Measurements from ENCODE around the gene VANGL1. TPM values are rescaled to one million over a fixed set of nuclear protein-coding genes. Genes with fewer than 3 reads are reported as not detected.

VANGL1 gene
- total and polyA plus RNA-seq, 4 donors = 2.5 to 6.8 (median 3.5) TPM

DNA sequence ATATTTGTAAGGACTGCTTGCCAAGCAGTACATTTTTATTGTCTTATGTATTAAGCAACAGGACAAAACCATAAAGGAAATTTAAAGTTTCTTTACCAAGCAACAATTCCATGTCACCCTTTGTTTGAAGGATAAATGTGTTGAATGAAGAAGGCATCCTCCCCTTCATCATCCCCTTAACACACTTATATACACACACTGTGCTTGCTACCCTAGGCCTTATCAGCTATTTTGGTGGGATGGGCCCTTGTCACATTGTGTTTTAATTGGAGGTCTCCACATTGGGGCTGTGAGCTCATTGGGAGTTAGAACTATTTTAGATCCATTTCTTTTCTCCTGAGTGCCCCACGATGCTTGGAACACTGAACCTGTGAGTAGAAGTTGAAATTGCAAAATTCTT lies 1.9 kb downstream of the VANGL1 start:
- peaks cover 0 to 25% (median 6%) of the 10 kb centered on the region in 4 donors for H3K4me1 ChIP-seq (ENCODE audit: control insufficient read depth in 4 of 4, insufficient read depth in 4 of 4, low read length in 3 of 4)

More for the DNA sequence above, 1.9 kb downstream of the VANGL1 start:
- H3K9me3 ChIP-seq (ENCODE audit: control insufficient read depth in 4 of 4, low read length in 3 of 4) = no peaks in the 10 kb centered on the region
- no peak for DNase-seq (ENCODE audit: low spot score)
- no peak for TF ChIP-seq SP1 (IDR thresholded peaks at IDR 0.05)
- no peak for TF ChIP-seq FOXA1 (IDR thresholded peaks at IDR 0.05)
- no peak for TF ChIP-seq RAD21 (IDR thresholded peaks at IDR 0.05)
- no peak for TF ChIP-seq EGR1 (IDR thresholded peaks at IDR 0.05; ENCODE audit: low read depth in 2 of 2)
- TF ChIP-seq, protein P1, sequence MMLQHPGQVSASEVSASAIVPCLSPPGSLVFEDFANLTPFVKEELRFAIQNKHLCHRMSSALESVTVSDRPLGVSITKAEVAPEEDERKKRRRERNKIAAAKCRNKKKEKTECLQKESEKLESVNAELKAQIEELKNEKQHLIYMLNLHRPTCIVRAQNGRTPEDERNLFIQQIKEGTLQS (IDR thresholded peaks at IDR 0.05) = no peak
- no peak for TF ChIP-seq HNF4G (IDR thresholded peaks at IDR 0.05)
- TF ChIP-seq, protein P2, sequence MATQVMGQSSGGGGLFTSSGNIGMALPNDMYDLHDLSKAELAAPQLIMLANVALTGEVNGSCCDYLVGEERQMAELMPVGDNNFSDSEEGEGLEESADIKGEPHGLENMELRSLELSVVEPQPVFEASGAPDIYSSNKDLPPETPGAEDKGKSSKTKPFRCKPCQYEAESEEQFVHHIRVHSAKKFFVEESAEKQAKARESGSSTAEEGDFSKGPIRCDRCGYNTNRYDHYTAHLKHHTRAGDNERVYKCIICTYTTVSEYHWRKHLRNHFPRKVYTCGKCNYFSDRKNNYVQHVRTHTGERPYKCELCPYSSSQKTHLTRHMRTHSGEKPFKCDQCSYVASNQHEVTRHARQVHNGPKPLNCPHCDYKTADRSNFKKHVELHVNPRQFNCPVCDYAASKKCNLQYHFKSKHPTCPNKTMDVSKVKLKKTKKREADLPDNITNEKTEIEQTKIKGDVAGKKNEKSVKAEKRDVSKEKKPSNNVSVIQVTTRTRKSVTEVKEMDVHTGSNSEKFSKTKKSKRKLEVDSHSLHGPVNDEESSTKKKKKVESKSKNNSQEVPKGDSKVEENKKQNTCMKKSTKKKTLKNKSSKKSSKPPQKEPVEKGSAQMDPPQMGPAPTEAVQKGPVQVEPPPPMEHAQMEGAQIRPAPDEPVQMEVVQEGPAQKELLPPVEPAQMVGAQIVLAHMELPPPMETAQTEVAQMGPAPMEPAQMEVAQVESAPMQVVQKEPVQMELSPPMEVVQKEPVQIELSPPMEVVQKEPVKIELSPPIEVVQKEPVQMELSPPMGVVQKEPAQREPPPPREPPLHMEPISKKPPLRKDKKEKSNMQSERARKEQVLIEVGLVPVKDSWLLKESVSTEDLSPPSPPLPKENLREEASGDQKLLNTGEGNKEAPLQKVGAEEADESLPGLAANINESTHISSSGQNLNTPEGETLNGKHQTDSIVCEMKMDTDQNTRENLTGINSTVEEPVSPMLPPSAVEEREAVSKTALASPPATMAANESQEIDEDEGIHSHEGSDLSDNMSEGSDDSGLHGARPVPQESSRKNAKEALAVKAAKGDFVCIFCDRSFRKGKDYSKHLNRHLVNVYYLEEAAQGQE (IDR thresholded peaks at IDR 0.05) = no peak
- no peak for TF ChIP-seq NR2F2 (IDR thresholded peaks at IDR 0.05)
- TF ChIP-seq, protein P3, sequence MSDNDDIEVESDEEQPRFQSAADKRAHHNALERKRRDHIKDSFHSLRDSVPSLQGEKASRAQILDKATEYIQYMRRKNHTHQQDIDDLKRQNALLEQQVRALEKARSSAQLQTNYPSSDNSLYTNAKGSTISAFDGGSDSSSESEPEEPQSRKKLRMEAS (IDR thresholded peaks at IDR 0.05) = no peak
- TF ChIP-seq, protein P4, sequence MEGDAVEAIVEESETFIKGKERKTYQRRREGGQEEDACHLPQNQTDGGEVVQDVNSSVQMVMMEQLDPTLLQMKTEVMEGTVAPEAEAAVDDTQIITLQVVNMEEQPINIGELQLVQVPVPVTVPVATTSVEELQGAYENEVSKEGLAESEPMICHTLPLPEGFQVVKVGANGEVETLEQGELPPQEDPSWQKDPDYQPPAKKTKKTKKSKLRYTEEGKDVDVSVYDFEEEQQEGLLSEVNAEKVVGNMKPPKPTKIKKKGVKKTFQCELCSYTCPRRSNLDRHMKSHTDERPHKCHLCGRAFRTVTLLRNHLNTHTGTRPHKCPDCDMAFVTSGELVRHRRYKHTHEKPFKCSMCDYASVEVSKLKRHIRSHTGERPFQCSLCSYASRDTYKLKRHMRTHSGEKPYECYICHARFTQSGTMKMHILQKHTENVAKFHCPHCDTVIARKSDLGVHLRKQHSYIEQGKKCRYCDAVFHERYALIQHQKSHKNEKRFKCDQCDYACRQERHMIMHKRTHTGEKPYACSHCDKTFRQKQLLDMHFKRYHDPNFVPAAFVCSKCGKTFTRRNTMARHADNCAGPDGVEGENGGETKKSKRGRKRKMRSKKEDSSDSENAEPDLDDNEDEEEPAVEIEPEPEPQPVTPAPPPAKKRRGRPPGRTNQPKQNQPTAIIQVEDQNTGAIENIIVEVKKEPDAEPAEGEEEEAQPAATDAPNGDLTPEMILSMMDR (IDR thresholded peaks at IDR 0.05; ENCODE audit: low read depth, low read length, missing input control) = no peak
- no peak for TF ChIP-seq FOXA2 (IDR thresholded peaks at IDR 0.05)
- no peak for TF ChIP-seq JUND (IDR thresholded peaks at IDR 0.05)
- TF ChIP-seq HNF4A (conservative IDR thresholded peaks at IDR 0.05) = no peak
- no peak for TF ChIP-seq RXRA (IDR thresholded peaks at IDR 0.05)
- no peak for TF ChIP-seq YY1 (IDR thresholded peaks at IDR 0.05)
- no peak for TF ChIP-seq TAF1 (conservative IDR thresholded peaks at IDR 0.05)
- TF ChIP-seq, protein P5, sequence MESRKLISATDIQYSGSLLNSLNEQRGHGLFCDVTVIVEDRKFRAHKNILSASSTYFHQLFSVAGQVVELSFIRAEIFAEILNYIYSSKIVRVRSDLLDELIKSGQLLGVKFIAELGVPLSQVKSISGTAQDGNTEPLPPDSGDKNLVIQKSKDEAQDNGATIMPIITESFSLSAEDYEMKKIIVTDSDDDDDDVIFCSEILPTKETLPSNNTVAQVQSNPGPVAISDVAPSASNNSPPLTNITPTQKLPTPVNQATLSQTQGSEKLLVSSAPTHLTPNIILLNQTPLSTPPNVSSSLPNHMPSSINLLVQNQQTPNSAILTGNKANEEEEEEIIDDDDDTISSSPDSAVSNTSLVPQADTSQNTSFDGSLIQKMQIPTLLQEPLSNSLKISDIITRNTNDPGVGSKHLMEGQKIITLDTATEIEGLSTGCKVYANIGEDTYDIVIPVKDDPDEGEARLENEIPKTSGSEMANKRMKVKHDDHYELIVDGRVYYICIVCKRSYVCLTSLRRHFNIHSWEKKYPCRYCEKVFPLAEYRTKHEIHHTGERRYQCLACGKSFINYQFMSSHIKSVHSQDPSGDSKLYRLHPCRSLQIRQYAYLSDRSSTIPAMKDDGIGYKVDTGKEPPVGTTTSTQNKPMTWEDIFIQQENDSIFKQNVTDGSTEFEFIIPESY (IDR thresholded peaks at IDR 0.05) = no peak
- TF ChIP-seq GABPA (IDR thresholded peaks at IDR 0.05 in 1 of 2, conservative IDR thresholded peaks at IDR 0.05 in 1 of 2) = no peak
- H3K36me3 ChIP-seq (ENCODE audit: control insufficient read depth in 4 of 4, insufficient read depth in 3 of 4, low read depth in 1 of 4, low read length in 3 of 4) = no peaks in the 10 kb centered on the region
- H3K4me3 ChIP-seq (ENCODE audit: low read depth in 1 of 3, low read length in 3 of 3) = no peak overlapping the region
- no peak overlapping the region for H3K9ac ChIP-seq (ENCODE audit: low read depth in 1 of 2, low read length in 2 of 2)
- H3K27me3 ChIP-seq (ENCODE audit: control insufficient read depth in 4 of 4, insufficient read depth in 4 of 4, low read length in 3 of 4) = no peaks in the 10 kb centered on the region
- no peak overlapping the region for H3K27ac ChIP-seq (ENCODE audit: low read depth in 1 of 2, low read length in 2 of 2)
- 84% methylated on average over 1 of the region's 1 CpG for WGBS

Measured in liver (tissue), 9 donors.